ENCODE measurements around the gene STAG1.

DNA sequence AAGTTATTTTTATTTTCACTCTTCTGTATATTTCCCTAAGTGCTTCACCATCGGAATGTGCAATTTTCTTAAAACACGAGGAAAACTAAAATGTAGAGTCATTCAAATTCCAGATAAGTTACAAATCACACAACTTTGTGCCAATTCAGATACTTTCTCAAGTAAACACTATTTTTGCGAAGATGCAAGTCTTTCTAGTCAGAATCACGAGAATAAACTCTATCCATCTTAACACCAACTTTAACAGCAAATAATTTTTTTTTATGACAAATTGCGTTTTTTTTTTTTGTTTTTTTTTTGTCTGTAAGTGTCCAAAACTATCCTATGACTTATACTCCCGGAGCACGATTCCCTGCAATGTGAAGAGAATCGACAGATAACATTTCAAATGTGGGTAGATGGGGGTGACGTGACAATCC is 1.3 kb downstream of the STAG1 start:
- TF ChIP-seq, protein P1, sequence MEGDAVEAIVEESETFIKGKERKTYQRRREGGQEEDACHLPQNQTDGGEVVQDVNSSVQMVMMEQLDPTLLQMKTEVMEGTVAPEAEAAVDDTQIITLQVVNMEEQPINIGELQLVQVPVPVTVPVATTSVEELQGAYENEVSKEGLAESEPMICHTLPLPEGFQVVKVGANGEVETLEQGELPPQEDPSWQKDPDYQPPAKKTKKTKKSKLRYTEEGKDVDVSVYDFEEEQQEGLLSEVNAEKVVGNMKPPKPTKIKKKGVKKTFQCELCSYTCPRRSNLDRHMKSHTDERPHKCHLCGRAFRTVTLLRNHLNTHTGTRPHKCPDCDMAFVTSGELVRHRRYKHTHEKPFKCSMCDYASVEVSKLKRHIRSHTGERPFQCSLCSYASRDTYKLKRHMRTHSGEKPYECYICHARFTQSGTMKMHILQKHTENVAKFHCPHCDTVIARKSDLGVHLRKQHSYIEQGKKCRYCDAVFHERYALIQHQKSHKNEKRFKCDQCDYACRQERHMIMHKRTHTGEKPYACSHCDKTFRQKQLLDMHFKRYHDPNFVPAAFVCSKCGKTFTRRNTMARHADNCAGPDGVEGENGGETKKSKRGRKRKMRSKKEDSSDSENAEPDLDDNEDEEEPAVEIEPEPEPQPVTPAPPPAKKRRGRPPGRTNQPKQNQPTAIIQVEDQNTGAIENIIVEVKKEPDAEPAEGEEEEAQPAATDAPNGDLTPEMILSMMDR (IDR thresholded peaks at IDR 0.05): no peak
- TF ChIP-seq POLR2A (IDR thresholded peaks at IDR 0.05) (no peak), POLR2AphosphoS5 (IDR thresholded peaks at IDR 0.05) (peak; percentile 5)
